HG03378 (cell line): ENCODE results near the gene CHST12.

Experiments used
- ATAC-seq: cut with Tn5 transposase; IDR thresholded peaks from one replicate; pipeline ENCODE4 v1.9.1; 2021; ENCODE audit warnings: mild to moderate bottlenecking, moderate library complexity; ENCODE audit not compliant: unreplicated experiment

Gene CHST12

GRCh38 chr7:2403014-2403717, at the start of gene CHST12:
TSS of gene CHST12 (plus strand) at chr7:2403611. CDS start at chr7:2432640, 29,029 bp downstream.
- peak; percentile 28 for ATAC-seq

- ATAC-seq: peak; percentile 37
Observed at GRCh38 chr7:2353936-2354185, 49.5 kb upstream of the CHST12 start.

GRCh38 chr7:2354186-2354938, 49.0 kb upstream of the CHST12 start, which contains the start of gene EIF3B:
TSS of gene EIF3B (plus strand) at chr7:2354827. CDS start at chr7:2354922, 95 bp downstream.
- ATAC-seq: peak; percentile 79

GRCh38 chr7:2354939-2355704, 48.3 kb upstream of the CHST12 start:
- no peak for ATAC-seq

- ATAC-seq: no peak
Observed at GRCh38 chr7:2355705-2356008, 47.8 kb upstream of the CHST12 start.

GRCh38 chr7:2357165-2357564, 46.2 kb upstream of the CHST12 start:
- ATAC-seq: no peak

GRCh38 chr7:2357571-2357970, 45.8 kb upstream of the CHST12 start:
- no peak for ATAC-seq

GRCh38 chr7:2358968-2359527, 44.4 kb upstream of the CHST12 start:
- ATAC-seq: no peak

GRCh38 chr7:2359610-2360009, 43.8 kb upstream of the CHST12 start:
- ATAC-seq: no peak

GRCh38 chr7:2360796-2361195, 42.6 kb upstream of the CHST12 start:
- no peak for ATAC-seq

- ATAC-seq: no peak
Observed at GRCh38 chr7:2362385-2363088, 40.9 kb upstream of the CHST12 start.

- no peak for ATAC-seq
Observed at GRCh38 chr7:2369139-2369538, 34.3 kb upstream of the CHST12 start.

- no peak for ATAC-seq
Observed at GRCh38 chr7:2371329-2371728, 32.1 kb upstream of the CHST12 start.

- no peak for ATAC-seq
Observed at GRCh38 chr7:2372724-2373123, 30.7 kb upstream of the CHST12 start.

GRCh38 chr7:2373124-2373556, 30.3 kb upstream of the CHST12 start:
- ATAC-seq: no peak

GRCh38 chr7:2373646-2374045, 29.8 kb upstream of the CHST12 start:
- no peak for ATAC-seq

GRCh38 chr7:2374401-2374800, 29.0 kb upstream of the CHST12 start:
- ATAC-seq: no peak

GRCh38 chr7:2374830-2375728, 28.3 kb upstream of the CHST12 start:
- ATAC-seq: no peak

- ATAC-seq: no peak
Observed at GRCh38 chr7:2376351-2377154, 26.9 kb upstream of the CHST12 start.
